Esophagus muscularis mucosa (tissue), 4 donors: ENCODE measurements around the gene ADORA1. TPM values are rescaled to one million over a fixed set of nuclear protein-coding genes. Genes with fewer than 3 reads are reported as not detected.

Experiments used
- DNase-seq: peaks from one replicate; pipeline ENCODE4 v3.0.0-alpha.2; 2017; ENCODE audit errors: extremely low spot score
- H3K27ac ChIP-seq, 4 donors: fragments of 200-600 bp; sonication (generic); replicated peaks in 1 of 4; 1 replicate in 3 of 4; 2 replicates in 1 of 4; pipeline ENCODE4 v1.5.1; 2016 to 2019; ENCODE audit warnings: mild to moderate bottlenecking in 1 of 4
- H3K27me3 ChIP-seq, 4 donors: fragments of 200-600 bp; sonication (generic); one replicate each; pipeline versions ENCODE4 v1.5.1 to v1.6.0; 2016 to 2019
- H3K36me3 ChIP-seq, 4 donors: fragments of 200-600 bp; sonication (generic); one replicate each; pipeline ENCODE4 v1.5.1; 2016 to 2019
- H3K4me1 ChIP-seq, 4 donors: fragments of 200-600 bp; sonication (generic); one replicate each; pipeline ENCODE4 v1.5.1; 2016 to 2019
- H3K4me3 ChIP-seq, 4 donors: fragments of 200-600 bp; sonication (generic); 1 replicate in 2 of 4; 2 replicates in 2 of 4; pipeline ENCODE4 v1.5.1; 2016 to 2019; ENCODE audit warnings: mild to moderate bottlenecking in 4 of 4, moderate library complexity in 1 of 4
- H3K9me3 ChIP-seq, 4 donors: fragments of 200-600 bp; sonication (generic); 1 replicate in 3 of 4; 2 replicates in 1 of 4; pipeline ENCODE4 v1.5.1; 2016 to 2019
- CTCF ChIP-seq, 3 experiments: fragments of 200-600 bp in 2 of 3; fragments of 450-650 bp in 1 of 3; sonication (generic) in 2 of 3; IDR thresholded peaks; one replicate each; pipeline ENCODE4 v1.5.1; 2017 to 2019; ENCODE audit warnings: antibody characterized with exemption in 3 of 3, mild to moderate bottlenecking in 2 of 3, moderate library complexity in 1 of 3
- EP300 ChIP-seq: sonication (generic); formaldehyde crosslinking; IDR thresholded peaks from one replicate; pipeline ENCODE4 v1.6.1; 2017; ENCODE audit warnings: antibody characterized with exemption
- POLR2A ChIP-seq: fragments of 450-650 bp; IDR thresholded peaks from one replicate; pipeline ENCODE4 v1.6.1; 2017; ENCODE audit warnings: antibody characterized with exemption, moderate library complexity, mild to moderate bottlenecking, low read depth
- POLR2AphosphoS5 ChIP-seq, 2 donors: sonication (generic); formaldehyde crosslinking; IDR thresholded peaks; one replicate each; pipeline ENCODE4 v1.6.1; 2017; ENCODE audit warnings: antibody characterized with exemption in 2 of 2
- WGBS: methylation state at CpG from one replicate; pipeline ENCODE4 v1.1.5; 2018; 5-methylcytosine and 5-hydroxymethylcytosine counted together
- intact Hi-C: fragments of 100-400 bp; cut with DNase I; formaldehyde crosslinking; loops from one replicate; pipeline ENCODE4 v1.15.1; 2023
- total RNA-seq, 4 donors: library from RNA; depleted of rRNA; stranded (reverse); fragments of >200 nt; gene quantifications; one replicate each; pipeline versions ENCODE4 v1.1.0 to v1.2.1, GENCODE V29; 2016

The ADORA1 gene
- total RNA-seq, 4 donors from 2014 or later = 0.34 to 1.7 (median 0.80) TPM

DNA sequence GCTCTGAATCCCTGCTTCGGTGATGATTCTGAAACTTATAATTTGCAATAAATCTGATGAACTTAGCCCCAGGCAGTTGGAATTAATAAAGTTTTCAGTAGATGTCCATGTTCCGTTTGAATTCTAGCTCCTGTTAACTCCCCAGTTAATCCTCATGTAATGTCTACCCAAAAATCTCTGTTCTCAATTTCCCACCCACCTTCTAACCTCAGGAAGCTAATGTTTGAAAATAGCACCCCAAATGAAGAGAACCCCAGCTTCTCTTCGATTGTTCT is 45.4 kb upstream of the ADORA1 start:
- peaks cover 0 to 2% (median 0%) of the 10 kb centered on the region in 4 donors for H3K4me1 ChIP-seq
- no peak for DNase-seq
- H3K4me3 ChIP-seq = no peak overlapping the region
- TF ChIP-seq CTCF (IDR thresholded peaks at IDR 0.05) (no peak), POLR2A (no peak), POLR2AphosphoS5 (IDR thresholded peaks at IDR 0.05) (no peak), EP300 (no peak)
- H3K27me3 ChIP-seq = peaks cover 0 to 36% (median 0%) of the 10 kb centered on the region in 4 donors
- intact Hi-C loops = no loop called here
- no peak overlapping the region for H3K27ac ChIP-seq
- no peaks in the 10 kb centered on the region for H3K36me3 ChIP-seq
- 63% methylated on average over 3 of the region's 3 CpGs for WGBS
- no peaks in the 10 kb centered on the region for H3K9me3 ChIP-seq

- Histone ChIP-seq H3K27me3 (peaks cover 0 to 32% (median 0%) of the 10 kb centered on the region in 4 donors), H3K36me3 (no peaks in the 10 kb centered on the region), H3K4me1 (peaks cover 0 to 2% (median 0%) of the 10 kb centered on the region in 4 donors), H3K27ac (no peak overlapping the region), H3K4me3 (no peak overlapping the region), H3K9me3 (no peaks in the 10 kb centered on the region)
- WGBS = 61% methylated on average over 10 of the region's 11 CpGs
- TF ChIP-seq POLR2AphosphoS5 (IDR thresholded peaks at IDR 0.05) = no peak
- no peak for TF ChIP-seq POLR2A
- no peak for TF ChIP-seq CTCF (IDR thresholded peaks at IDR 0.05)
- no peak for TF ChIP-seq EP300
- DNase-seq = peak; percentile 85
- intact Hi-C loops = no loop called here
Observed at GRCh38 chr1:203082571-203083462, 44.7 kb upstream of the ADORA1 start.

DNA sequence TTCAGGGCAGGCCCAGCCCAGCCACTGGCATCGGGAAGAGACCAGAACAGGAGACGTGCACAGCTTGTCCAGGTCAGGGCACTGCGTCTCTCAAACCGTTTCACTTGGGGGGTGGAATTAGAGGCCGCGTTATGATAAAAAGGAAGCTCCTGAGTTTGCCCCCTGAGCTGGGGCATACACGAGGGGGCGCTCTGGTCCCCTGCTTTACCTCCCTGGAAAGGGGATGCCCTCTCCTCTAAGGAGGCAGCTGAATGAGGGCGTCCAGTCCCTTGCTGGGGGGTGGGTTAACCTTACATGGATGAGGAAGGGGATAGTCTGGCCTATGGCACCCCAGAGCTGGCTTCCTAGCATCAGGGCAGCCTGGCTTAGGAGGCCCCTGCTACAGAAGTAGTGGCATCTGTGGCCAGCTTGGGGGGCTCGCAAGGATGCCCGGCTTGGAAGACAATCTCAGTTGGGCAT is 44.0 kb upstream of the ADORA1 start:
- Histone ChIP-seq H3K27me3 (peaks cover 0 to 25% (median 0%) of the 10 kb centered on the region in 4 donors), H3K4me1 (peaks cover 0 to 2% (median 0%) of the 10 kb centered on the region in 4 donors), H3K4me3 (no peak overlapping the region), H3K9me3 (no peaks in the 10 kb centered on the region), H3K27ac (no peak overlapping the region), H3K36me3 (no peaks in the 10 kb centered on the region)
- 86% methylated on average over 9 of the region's 11 CpGs for WGBS
- peak; percentile 87 for DNase-seq
- no peak for TF ChIP-seq POLR2A
- no peak for TF ChIP-seq EP300
- no peak for TF ChIP-seq POLR2AphosphoS5 (IDR thresholded peaks at IDR 0.05)
- TF ChIP-seq CTCF (IDR thresholded peaks at IDR 0.05) = no peak
- intact Hi-C loops = no loop called here

DNA sequence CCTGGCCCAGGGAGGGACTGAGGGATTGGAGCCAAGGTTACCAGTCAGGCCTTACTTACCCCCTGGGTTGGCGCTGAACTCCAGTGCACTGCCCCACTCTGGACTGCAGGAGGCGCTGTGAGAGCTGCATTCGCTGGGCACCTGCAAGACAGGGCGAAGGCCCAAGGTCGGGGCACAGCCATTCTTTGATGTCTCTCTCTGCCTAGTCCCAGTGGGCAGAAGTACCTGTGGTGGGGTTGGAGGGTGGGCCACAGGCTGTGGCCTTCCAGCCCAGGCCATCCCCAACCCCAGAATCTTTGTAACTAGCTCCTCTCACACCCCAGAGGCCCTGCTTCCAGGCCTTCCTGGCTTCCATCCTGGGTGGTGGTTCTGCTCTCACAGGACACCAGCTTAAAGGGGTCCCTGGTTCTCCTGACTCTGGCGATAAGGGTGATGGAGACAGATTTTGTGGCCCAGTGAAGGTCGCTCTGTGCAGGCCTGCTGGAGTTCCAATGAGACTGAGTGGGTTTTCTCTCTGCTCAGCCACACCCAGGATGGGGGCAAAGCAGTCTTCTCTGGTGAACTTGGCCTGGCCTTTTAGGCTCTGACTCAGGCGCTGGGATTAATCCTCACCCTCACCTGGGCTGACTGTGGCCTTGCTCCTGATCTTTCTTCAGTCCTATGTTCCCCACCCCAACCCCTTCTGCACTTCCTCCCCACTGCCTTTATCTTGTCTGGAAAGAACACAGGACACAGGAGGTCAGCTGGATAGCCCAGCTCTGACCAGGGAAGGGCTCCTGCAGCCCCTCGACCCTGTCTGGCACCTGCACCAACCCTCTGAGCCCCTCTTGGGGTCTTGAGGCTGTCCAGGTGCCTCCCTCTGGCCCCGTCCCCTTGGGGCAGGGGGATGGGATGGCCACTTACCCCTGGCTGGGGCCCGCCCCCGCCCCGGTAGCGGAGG is 42.7 kb upstream of the ADORA1 start:
- 95% methylated on average over 9 of the region's 14 CpGs for WGBS
- peak; percentile 74 for DNase-seq
- H3K27ac ChIP-seq = no peak overlapping the region
- peaks cover 0 to 2% (median 0%) of the 10 kb centered on the region in 4 donors for H3K4me1 ChIP-seq
- intact Hi-C loops = no loop called here
- H3K36me3 ChIP-seq = no peaks in the 10 kb centered on the region
- TF ChIP-seq EP300 = no peak
- TF ChIP-seq POLR2A = no peak
- TF ChIP-seq CTCF (IDR thresholded peaks at IDR 0.05) = no peak
- TF ChIP-seq POLR2AphosphoS5 (IDR thresholded peaks at IDR 0.05) = no peak
- H3K4me3 ChIP-seq = no peak overlapping the region
- peaks cover 0 to 22% (median 0%) of the 10 kb centered on the region in 4 donors for H3K27me3 ChIP-seq
- H3K9me3 ChIP-seq = no peaks in the 10 kb centered on the region
